ENCODE measurements around the gene SPTBN4. TPM values are rescaled to one million over a fixed set of nuclear protein-coding genes. Genes with fewer than 3 reads are reported as not detected.

The SPTBN4 gene
- total RNA-seq, 4 donors from 2014 or later: 4.7 to 9.4 (median 5.9) TPM

GRCh38 chr19:40419780-40420179 lies 47.0 kb upstream of the SPTBN4 start:
- Histone ChIP-seq H3K9me3 (no peaks in the 10 kb centered on the region), H3K27me3 (no peaks in the 10 kb centered on the region), H3K36me3 (peaks cover 0 to 16% of the 10 kb centered on the region in 2 donors), H3K4me1 (peaks cover 0 to 58% (median 33%) of the 10 kb centered on the region in 3 donors), H3K4me3 (no peak overlapping the region), H3K27ac (peak overlapping the region in 2 of 4 donors; percentile 11 to 98)
- WGBS, 2 donors (ENCODE audit: low coverage in 1 of 2): 80 to 92% methylated on average over 2 of the region's 5 CpGs
- ATAC-seq: no peak
- no peak for TF ChIP-seq POLR2AphosphoS5 (IDR thresholded peaks at IDR 0.05)
- no peak for TF ChIP-seq CTCF (IDR thresholded peaks at IDR 0.05)
- TF ChIP-seq POLR2A (IDR thresholded peaks at IDR 0.05): no peak
- no peak for TF ChIP-seq EP300 (IDR thresholded peaks at IDR 0.05)

- no peaks in the 10 kb centered on the region for H3K27me3 ChIP-seq
- whole genome bisulfite sequencing, 2 donors (ENCODE audit: low coverage in 1 of 2): 47 to 57% methylated on average over 6 to 11 of the region's 14 CpGs
- peaks cover 0 to 58% (median 33%) of the 10 kb centered on the region in 3 donors for H3K4me1 ChIP-seq
- peak overlapping the region; percentile 47 to 56 for H3K4me3 ChIP-seq
- peak overlapping the region; percentile 92 to 100 (median 96) for H3K27ac ChIP-seq
- no peaks in the 10 kb centered on the region for H3K9me3 ChIP-seq
- H3K36me3 ChIP-seq: peaks cover 0 to 16% of the 10 kb centered on the region in 2 donors
- no peak for ATAC-seq
- TF ChIP-seq EP300 (IDR thresholded peaks at IDR 0.05) (no peak), POLR2AphosphoS5 (IDR thresholded peaks at IDR 0.05) (no peak), CTCF (IDR thresholded peaks at IDR 0.05) (no peak), POLR2A (IDR thresholded peaks at IDR 0.05) (no peak)
Measured at GRCh38 chr19:40420451-40420765, 46.4 kb upstream of the SPTBN4 start.

GRCh38 chr19:40420766-40421765 lies 45.7 kb upstream of the SPTBN4 start:
- Histone ChIP-seq H3K36me3 (peaks cover 0 to 16% of the 10 kb centered on the region in 2 donors), H3K4me1 (peaks cover 0 to 58% (median 33%) of the 10 kb centered on the region in 3 donors), H3K9me3 (no peaks in the 10 kb centered on the region), H3K27ac (peak overlapping the region; percentile 92 to 100 (median 96)), H3K27me3 (no peaks in the 10 kb centered on the region), H3K4me3 (peak overlapping the region; percentile 47 to 56)
- TF ChIP-seq POLR2A (IDR thresholded peaks at IDR 0.05) (peak; percentile 82 to 90), POLR2AphosphoS5 (IDR thresholded peaks at IDR 0.05) (peak; percentile 96), EP300 (IDR thresholded peaks at IDR 0.05) (no peak), CTCF (IDR thresholded peaks at IDR 0.05) (peak in 3 of 4 experiments; percentile 87 to 91 (median 90))
- 1 to 4% methylated on average over 8 to 15 of the region's 56 CpGs for WGBS, 2 donors (ENCODE audit: low coverage in 1 of 2)
- ATAC-seq: peak; percentile 87

GRCh38 chr19:40421993-40422747 lies 44.6 kb upstream of the SPTBN4 start:
- Histone ChIP-seq H3K27me3 (no peaks in the 10 kb centered on the region), H3K4me1 (peaks cover 0 to 62% (median 33%) of the 10 kb centered on the region in 3 donors), H3K36me3 (peaks cover 0 to 16% of the 10 kb centered on the region in 2 donors), H3K9me3 (no peaks in the 10 kb centered on the region), H3K27ac (peak overlapping the region; percentile 92 to 100 (median 96)), H3K4me3 (peak overlapping the region in 1 of 2 donors; percentile 56)
- no peak for TF ChIP-seq POLR2A (IDR thresholded peaks at IDR 0.05)
- no peak for TF ChIP-seq POLR2AphosphoS5 (IDR thresholded peaks at IDR 0.05)
- TF ChIP-seq CTCF (IDR thresholded peaks at IDR 0.05): no peak
- TF ChIP-seq EP300 (IDR thresholded peaks at IDR 0.05): no peak
- WGBS, 2 donors (ENCODE audit: low coverage in 1 of 2): 56 to 65% methylated on average over 7 to 15 of the region's 16 CpGs
- ATAC-seq: no peak

Data from gastroesophageal sphincter (tissue), 4 donors.